ENCODE results near the gene OTOG.

Gene OTOG

GRCh38 chr11:17547051-17547577 is at the start of gene OTOG:
TSS of gene OTOG (plus strand) at chr11:17547259. CDS start at chr11:17547373, 114 bp downstream.
- peak in 1 of 2 experiments; percentile 30 for DNase-seq

GRCh38 chr11:17498058-17498457 is 49.0 kb upstream of the OTOG start:
- peak in 1 of 2 experiments; percentile 30 for DNase-seq

GRCh38 chr11:17498475-17498874 is 48.6 kb upstream of the OTOG start:
- no peak for DNase-seq

GRCh38 chr11:17500673-17501072 is 46.4 kb upstream of the OTOG start:
- DNase-seq: no peak

GRCh38 chr11:17502630-17503029 is 44.4 kb upstream of the OTOG start:
- no peak for DNase-seq

GRCh38 chr11:17504330-17505107 is 42.5 kb upstream of the OTOG start:
- DNase-seq: peak; percentile 45 to 81

GRCh38 chr11:17505146-17505545 is 41.9 kb upstream of the OTOG start:
- no peak for DNase-seq

- DNase-seq: no peak
Observed at GRCh38 chr11:17506314-17506713, 40.7 kb upstream of the OTOG start.

GRCh38 chr11:17506942-17507341 is 40.1 kb upstream of the OTOG start:
- no peak for DNase-seq

GRCh38 chr11:17507773-17508172 is 39.3 kb upstream of the OTOG start:
- DNase-seq: no peak

- DNase-seq: no peak
Observed at GRCh38 chr11:17508306-17508705, 38.8 kb upstream of the OTOG start.

GRCh38 chr11:17508791-17509190 is 38.3 kb upstream of the OTOG start:
- DNase-seq: no peak

- DNase-seq: peak in 1 of 2 experiments; percentile 44
Observed at GRCh38 chr11:17510507-17511206, 36.4 kb upstream of the OTOG start.

- DNase-seq: peak in 1 of 2 experiments; percentile 43
Observed at GRCh38 chr11:17511571-17511970, 35.5 kb upstream of the OTOG start.

GRCh38 chr11:17512101-17512500 is 35.0 kb upstream of the OTOG start:
- DNase-seq: no peak

- DNase-seq: no peak
Observed at GRCh38 chr11:17513853-17514252, 33.2 kb upstream of the OTOG start.

GRCh38 chr11:17514476-17514875 is 32.6 kb upstream of the OTOG start:
- DNase-seq: no peak

GRCh38 chr11:17515443-17516176 is 31.4 kb upstream of the OTOG start:
- no peak for DNase-seq

- no peak for DNase-seq
Observed at GRCh38 chr11:17516551-17517150, 30.4 kb upstream of the OTOG start.

- no peak for DNase-seq
Observed at GRCh38 chr11:17517186-17517585, 29.9 kb upstream of the OTOG start.

GRCh38 chr11:17518366-17518765 is 28.7 kb upstream of the OTOG start:
- no peak for DNase-seq

- no peak for DNase-seq
Observed at GRCh38 chr11:17519061-17519885, 27.8 kb upstream of the OTOG start.

All from NCI-H524 (cell line).